Skeletal muscle tissue (tissue), 4 donors: Measurements from ENCODE around the gene SOX15. TPM values are rescaled to one million over a fixed set of nuclear protein-coding genes. Genes with fewer than 3 reads are reported as not detected.
A peak's percentile ranks its signal among the peaks of the same experiment; 100 is the strongest.

Experiments
- H3K27ac ChIP-seq: one replicate; pipeline ENCODE4 v1.7.0; 2013; ENCODE audit warnings: mild to moderate bottlenecking, low read depth, low read length, inconsistent platforms
- H3K27me3 ChIP-seq, 3 donors: one replicate each; pipeline ENCODE4 v1.7.0; 2013; ENCODE audit warnings: low read length in 3 of 3; ENCODE audit not compliant: control insufficient read depth in 3 of 3, insufficient read depth in 3 of 3
- H3K36me3 ChIP-seq, 3 donors: one replicate each; pipeline ENCODE4 v1.7.0; 2013; ENCODE audit warnings: low read length in 3 of 3; ENCODE audit not compliant: control insufficient read depth in 3 of 3, insufficient read depth in 3 of 3
- H3K4me1 ChIP-seq, 3 donors: one replicate each; pipeline ENCODE4 v1.7.0; 2013; ENCODE audit warnings: low read length in 3 of 3, mild to moderate bottlenecking in 3 of 3; ENCODE audit not compliant: control insufficient read depth in 3 of 3, insufficient read depth in 3 of 3
- H3K4me3 ChIP-seq, 3 donors: one replicate each; pipeline ENCODE4 v1.7.0; 2013; ENCODE audit warnings: low read length in 3 of 3
- H3K9ac ChIP-seq, 3 donors: one replicate each; pipeline ENCODE4 v1.7.0; 2013; ENCODE audit warnings: low read length in 3 of 3, mild to moderate bottlenecking in 3 of 3, moderate library complexity in 2 of 3, low read depth in 1 of 3
- H3K9me3 ChIP-seq, 3 donors: one replicate each; pipeline ENCODE4 v1.7.0; 2013; ENCODE audit warnings: low read length in 3 of 3; ENCODE audit not compliant: control insufficient read depth in 3 of 3
- total RNA-seq: library from RNA; depleted of rRNA; stranded (reverse); fragments of >200 nt; gene quantifications from one replicate; pipeline ENCODE4 v1.2.3, GENCODE V29; 2014
- donor health status: Osteomylitis.

Gene SOX15
- total RNA-seq, 1 donor from 2014 or later = not detected

DNA sequence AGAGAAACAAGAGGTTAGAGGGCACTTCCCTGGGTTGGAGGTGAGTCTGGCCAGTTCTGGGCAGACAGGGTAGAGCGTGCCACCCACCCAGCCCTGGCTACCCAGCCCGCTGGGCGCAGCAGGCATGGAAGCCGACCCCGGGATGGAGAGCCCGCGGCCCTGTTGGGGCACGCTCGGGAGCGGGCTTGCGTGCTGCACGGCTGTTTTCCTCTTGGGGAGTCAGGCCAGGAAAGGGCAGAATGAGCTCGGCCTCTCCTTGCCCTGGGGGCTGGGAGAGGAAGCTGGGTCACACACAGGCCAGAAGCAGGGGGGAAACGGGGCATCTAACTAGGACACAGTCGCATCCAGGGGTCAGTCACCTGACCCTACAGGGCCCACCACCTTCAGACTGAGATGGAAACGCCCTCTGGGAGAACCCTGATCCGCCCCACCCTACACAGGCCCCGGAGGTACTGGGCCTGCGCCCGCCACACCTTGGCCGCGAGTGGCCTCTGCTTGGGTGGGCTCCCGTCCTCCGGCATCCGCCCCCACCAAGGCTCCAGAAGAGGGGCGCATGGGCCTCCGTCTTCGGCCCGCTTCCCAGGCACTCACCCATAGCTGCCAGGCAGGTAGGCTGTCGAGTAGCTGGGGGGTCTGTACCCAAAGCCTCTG, 1.2 kb downstream of the SOX15 start:
- peak overlapping the region; percentile 47 for H3K27ac ChIP-seq
- H3K9me3 ChIP-seq = no peaks in the 10 kb centered on the region
- no peaks in the 10 kb centered on the region for H3K27me3 ChIP-seq
- peaks cover 19 to 40% (median 26%) of the 10 kb centered on the region in 3 donors for H3K4me1 ChIP-seq
- H3K4me3 ChIP-seq = peak overlapping the region; percentile 46 to 67 (median 54)
- peak overlapping the region in 2 of 3 donors; percentile 77 to 79 for H3K9ac ChIP-seq
- peaks cover 30 to 43% (median 39%) of the 10 kb centered on the region in 3 donors for H3K36me3 ChIP-seq

DNA sequence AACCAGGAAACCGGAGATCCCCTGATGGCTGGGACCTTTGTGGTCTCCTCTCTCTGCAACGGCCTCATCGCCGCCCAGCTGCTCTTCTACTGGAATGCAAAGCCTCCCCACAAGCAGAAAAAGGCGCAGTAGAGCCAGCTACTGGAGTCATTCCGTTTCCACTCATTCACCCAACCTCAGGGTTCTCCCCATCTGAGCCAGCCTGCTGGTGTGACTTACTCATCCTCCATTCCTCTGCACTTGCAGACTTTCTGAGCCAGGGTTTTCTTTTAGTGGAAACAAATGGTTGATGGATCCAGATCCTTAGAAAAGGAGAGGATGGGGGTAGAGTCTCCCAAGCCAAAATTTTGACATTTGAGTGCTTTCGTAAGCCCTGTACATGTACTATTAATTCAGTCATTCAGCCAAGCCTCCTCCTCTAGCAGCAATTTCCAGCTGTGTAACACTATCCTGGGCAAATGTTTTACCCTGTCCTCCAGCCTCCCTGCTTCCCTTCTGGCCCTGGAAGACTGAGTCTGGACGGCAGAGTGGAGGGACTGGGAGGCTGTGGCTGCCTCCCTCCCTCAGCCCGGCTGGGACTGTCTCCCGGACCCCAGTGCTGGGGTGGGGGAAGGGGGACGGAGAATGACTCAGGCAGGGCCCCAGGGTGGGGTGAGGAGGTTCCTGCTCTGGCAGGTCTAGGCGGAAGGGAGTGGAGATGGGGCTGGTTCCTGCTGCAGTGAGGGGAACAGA, 2.3 kb downstream of the SOX15 start:
- Histone ChIP-seq H3K27ac (no peak overlapping the region), H3K36me3 (peaks cover 19 to 32% (median 30%) of the 10 kb centered on the region in 3 donors), H3K4me3 (no peak overlapping the region), H3K9me3 (no peaks in the 10 kb centered on the region), H3K4me1 (peaks cover 26 to 49% (median 35%) of the 10 kb centered on the region in 3 donors), H3K27me3 (no peaks in the 10 kb centered on the region), H3K9ac (no peak overlapping the region)

GRCh38 chr17:7586673-7587419, 3.0 kb downstream of the SOX15 start:
- no peak overlapping the region for H3K4me3 ChIP-seq
- peaks cover 33 to 56% (median 42%) of the 10 kb centered on the region in 3 donors for H3K4me1 ChIP-seq
- no peaks in the 10 kb centered on the region for H3K9me3 ChIP-seq

DNA sequence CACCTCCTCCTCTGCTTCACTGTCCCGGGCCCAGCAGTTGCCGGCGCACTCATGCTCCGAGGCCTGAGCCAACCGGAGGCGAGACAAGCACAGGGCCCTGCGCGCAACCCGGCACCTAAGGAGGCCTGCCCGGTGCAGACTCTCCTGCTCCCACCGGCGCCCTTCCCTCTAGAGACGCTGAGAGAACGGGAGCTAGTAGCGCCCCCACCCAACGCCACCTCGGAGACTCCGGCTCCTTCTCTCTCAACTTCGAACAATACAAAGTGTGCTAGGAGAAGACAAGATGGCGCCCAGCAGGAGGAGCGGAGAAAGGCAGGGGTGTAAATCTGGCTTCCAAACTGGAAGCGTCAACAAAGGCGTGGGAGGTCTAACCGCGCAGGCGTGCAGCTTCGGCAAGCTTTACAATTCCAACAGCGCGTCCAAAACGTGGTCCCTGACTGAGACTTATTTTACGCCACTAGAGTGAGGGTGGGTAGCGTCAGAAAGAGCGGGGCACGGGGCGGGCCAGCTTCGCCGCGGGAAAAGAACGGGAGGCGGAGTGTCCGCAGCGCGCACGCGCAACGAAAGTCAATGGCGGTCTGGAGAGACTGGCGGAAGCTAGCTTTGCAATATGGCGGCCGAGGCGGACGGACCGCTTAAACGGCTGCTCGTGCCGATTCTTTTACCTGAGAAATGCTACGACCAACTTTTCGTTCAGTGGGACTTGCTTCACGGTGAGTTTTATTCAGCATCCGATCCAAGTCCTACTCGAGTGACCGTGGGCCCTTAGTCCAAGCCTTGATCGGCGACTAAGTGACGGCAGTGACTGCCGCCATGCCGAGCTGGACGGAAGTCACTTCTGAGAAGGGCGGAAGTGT, 6.4 kb downstream of the SOX15 start, which contains the start of gene MPDU1:
Gene MPDU1, plus strand, starts transcription at position 600 of the 857 bp plus-strand sequence. Its CDS starts 11 bp downstream, at position 611.
- Histone ChIP-seq H3K9ac (peak within 1 kb of the TSS; percentile 87 to 97 (median 90)), H3K36me3 (peaks cover 14 to 23% (median 21%) of the 10 kb centered on the region in 3 donors), H3K4me3 (peak within 1 kb of the TSS; percentile 82 to 98 (median 87)), H3K4me1 (peaks cover 46 to 65% (median 47%) of the 10 kb centered on the region in 3 donors), H3K27ac (peak within 1 kb of the TSS; percentile 89), H3K27me3 (no peaks in the 10 kb centered on the region), H3K9me3 (no peaks in the 10 kb centered on the region)

More at GRCh38 chr17:7586673-7587419, 3.0 kb downstream of the SOX15 start:
- Histone ChIP-seq H3K36me3 (peaks cover 12 to 25% (median 22%) of the 10 kb centered on the region in 3 donors), H3K27me3 (no peaks in the 10 kb centered on the region), H3K9ac (peak overlapping the region in 1 of 3 donors; percentile 10), H3K27ac (no peak overlapping the region)

DNA sequence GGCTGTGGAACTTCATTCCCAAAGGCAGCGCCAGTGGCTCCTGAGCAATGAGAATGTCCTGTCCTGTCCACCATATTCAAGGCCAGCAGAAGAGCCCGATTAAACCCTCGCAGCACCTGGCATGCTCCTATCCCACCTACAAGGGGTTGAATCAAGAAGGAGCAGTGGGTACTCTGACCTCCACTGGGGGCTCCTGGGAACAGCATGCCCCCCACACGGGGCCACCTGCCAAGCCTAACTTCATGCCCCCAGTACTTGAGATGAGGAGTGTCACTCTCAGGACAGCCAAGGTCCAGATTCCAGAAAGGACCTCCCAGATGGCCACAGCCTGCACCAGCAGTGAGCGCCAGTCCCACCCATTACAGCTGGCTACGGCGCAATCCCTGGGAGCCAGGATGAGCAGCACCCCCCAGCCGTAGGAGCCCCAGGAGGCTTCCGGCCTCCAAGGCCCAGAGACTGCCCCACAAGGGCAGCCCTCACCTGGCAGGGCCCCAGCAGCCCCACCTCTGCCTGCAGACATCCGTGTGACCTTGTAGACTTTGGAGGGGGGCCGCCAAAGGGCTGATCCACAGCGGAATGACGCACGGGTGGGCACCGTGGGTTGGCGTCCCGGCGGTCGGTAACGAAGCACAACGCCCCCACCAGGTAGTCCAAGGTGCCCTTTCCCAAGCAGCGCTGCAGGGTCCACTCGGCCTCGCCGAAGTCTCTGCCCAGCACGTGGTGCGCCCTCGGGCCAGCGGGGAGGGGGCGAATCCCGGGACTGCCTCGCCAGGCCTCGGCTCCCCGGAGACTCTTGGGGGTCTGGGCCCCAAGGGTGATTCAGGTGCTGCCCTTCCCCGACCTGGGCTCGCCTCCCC, 7.3 kb downstream of the SOX15 start:
- Histone ChIP-seq H3K27me3 (no peaks in the 10 kb centered on the region), H3K4me1 (peaks cover 47 to 70% (median 49%) of the 10 kb centered on the region in 3 donors), H3K9me3 (no peaks in the 10 kb centered on the region), H3K4me3 (peak overlapping the region; percentile 82 to 98 (median 87)), H3K9ac (peak overlapping the region; percentile 68 to 90 (median 87)), H3K36me3 (peaks cover 23 to 27% (median 26%) of the 10 kb centered on the region in 3 donors), H3K27ac (peak overlapping the region; percentile 89)

DNA sequence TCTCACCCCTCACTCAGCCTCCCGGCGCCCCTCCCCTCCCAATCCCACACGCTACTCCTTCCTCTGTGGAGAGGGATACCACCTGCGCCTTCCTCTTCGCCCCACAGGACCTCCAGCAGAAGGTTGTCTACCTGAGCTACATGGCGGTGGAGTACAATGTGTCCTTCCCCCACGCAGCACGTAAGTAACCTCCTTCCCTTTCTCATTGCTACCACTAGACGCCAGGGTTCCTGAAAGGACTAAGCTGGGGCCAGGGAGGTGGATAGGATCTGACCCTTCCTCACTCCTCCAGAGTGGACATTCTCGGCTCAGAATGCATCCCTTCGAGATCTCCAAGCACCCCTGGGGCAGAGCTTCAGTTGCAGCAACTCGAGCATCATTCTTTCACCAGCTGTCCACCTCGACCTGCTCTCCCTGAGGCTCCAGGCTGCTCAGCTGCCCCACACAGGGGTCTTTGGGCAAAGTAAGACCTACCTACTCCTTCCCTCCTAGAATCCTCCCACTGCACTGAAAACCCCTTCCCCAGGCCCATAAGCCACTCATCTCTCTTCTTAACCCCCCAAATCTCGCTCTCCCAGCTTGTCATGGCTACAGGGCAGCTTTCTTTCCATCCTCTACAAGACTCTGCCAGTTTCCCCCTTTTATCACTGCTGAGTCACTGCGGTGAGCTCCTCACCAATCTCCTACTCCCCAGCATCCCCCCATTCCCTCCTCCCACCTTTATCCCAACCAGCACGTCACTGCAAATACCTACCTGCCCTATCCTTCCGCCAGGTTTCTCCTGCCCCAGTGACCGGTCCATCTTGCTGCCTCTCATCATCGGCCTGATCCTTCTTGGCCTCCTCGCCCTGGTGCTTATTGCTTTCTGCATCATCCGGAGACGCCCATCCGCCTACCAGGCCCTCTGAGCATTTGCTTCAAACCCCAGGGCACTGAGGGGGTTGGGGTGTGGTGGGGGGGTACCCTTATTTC, 9.0 kb downstream of the SOX15 start:
- Histone ChIP-seq H3K36me3 (peaks cover 31 to 32% (median 31%) of the 10 kb centered on the region in 3 donors), H3K4me1 (peaks cover 57 to 87% (median 62%) of the 10 kb centered on the region in 3 donors), H3K27me3 (no peaks in the 10 kb centered on the region), H3K27ac (peak overlapping the region; percentile 89), H3K9me3 (no peaks in the 10 kb centered on the region), H3K4me3 (peak overlapping the region; percentile 32 to 54 (median 41)), H3K9ac (peak overlapping the region; percentile 51 to 75 (median 58))

GRCh38 chr17:7579834-7580603, 9.9 kb downstream of the SOX15 start:
- Histone ChIP-seq H3K4me3 (peak overlapping the region; percentile 52 to 64 (median 54)), H3K9ac (peak overlapping the region; percentile 58 to 75 (median 71)), H3K9me3 (no peaks in the 10 kb centered on the region), H3K27ac (peak overlapping the region; percentile 89), H3K36me3 (peaks cover 40 to 41% (median 40%) of the 10 kb centered on the region in 3 donors), H3K27me3 (no peaks in the 10 kb centered on the region), H3K4me1 (peaks cover 65 to 87% (median 65%) of the 10 kb centered on the region in 3 donors)
